Kidney (tissue), 22 donors: ENCODE results near the gene COL8A1. TPM values are rescaled to one million over a fixed set of nuclear protein-coding genes. Genes with fewer than 3 reads are reported as not detected.
A peak's percentile ranks its signal among the peaks of the same experiment; 100 is the strongest.
"Not testable (repeated sequence)": the region's sequence is repeated elsewhere in the genome, so short reads cannot be mapped to it uniquely, and the experiment has no call there.

ENCODE experiments used
- DNase-seq, 5 donors: peaks; one replicate each; pipeline ENCODE4 v3.0.0-alpha.2; 2013 to 2020
- FAIRE-seq: peaks from 2 replicates; lab custom pipeline; 2012; peaks lifted over from hg19 to GRCh38; lab: Jason Lieb, UNC
- H3K27ac ChIP-seq, 2 donors: one replicate each; pipeline ENCODE4 v1.7.0; 2013; ENCODE audit warnings: low read depth in 2 of 2, low read length in 2 of 2, inconsistent platforms in 1 of 2
- H3K27me3 ChIP-seq: one replicate; pipeline ENCODE4 v1.7.1; 2013; ENCODE audit warnings: low read length, inconsistent platforms; ENCODE audit not compliant: control insufficient read depth, insufficient read depth
- H3K36me3 ChIP-seq, 3 donors: one replicate each; pipeline versions ENCODE4 v1.7.0 to v1.7.1; 2013; ENCODE audit warnings: low read length in 3 of 3, control low read depth in 1 of 3, inconsistent platforms in 1 of 3; ENCODE audit not compliant: insufficient read depth in 3 of 3, control insufficient read depth in 2 of 3
- H3K4me1 ChIP-seq, 3 donors: one replicate each; pipeline versions ENCODE4 v1.7.0 to v1.7.1; 2013; ENCODE audit warnings: low read length in 3 of 3, inconsistent platforms in 1 of 3, low read depth in 1 of 3; ENCODE audit not compliant: control insufficient read depth in 2 of 3, insufficient read depth in 2 of 3
- H3K4me3 ChIP-seq, 3 donors: one replicate each; pipeline versions ENCODE4 v1.7.0 to v1.8.1; 2013; ENCODE audit warnings: low read length in 3 of 3, control low read depth in 1 of 3, inconsistent platforms in 1 of 3
- H3K9ac ChIP-seq, 3 donors: one replicate each; pipeline versions ENCODE4 v1.7.0 to v1.7.1; 2013; ENCODE audit warnings: low read length in 3 of 3, control low read depth in 1 of 3, inconsistent platforms in 1 of 3
- H3K9me3 ChIP-seq, 3 donors: one replicate each; pipeline versions ENCODE4 v1.7.0 to v1.7.1; 2013; ENCODE audit warnings: low read length in 3 of 3, control low read depth in 1 of 3, inconsistent platforms in 1 of 3; ENCODE audit not compliant: control insufficient read depth in 2 of 3, insufficient read depth in 1 of 3
- intact Hi-C: fragments of 100-400 bp; cut with DNase I; formaldehyde crosslinking; loops from one replicate; pipeline ENCODE4 v1.11.1; 2022
- long read RNA-seq, 10 donors: library from polyadenylated mRNA in 1 of 10; unstranded in 1 of 10; transcript quantifications; one replicate each; pipeline ENCODE4 v2.0.0 and lab custom pipeline, GENCODE V29; 2021 to 2026
- polyA plus RNA-seq: library from polyadenylated mRNA; stranded (reverse); fragments of 350-450 nt; fragmentation: Illumina TruSeq; extraction: RNeasy Lipid Tissue Mini Kit (QIAGEN cat#74804); gene quantifications from one replicate; pipeline ENCODE4 v1.2.3, GENCODE V29; 2014; ENCODE audit warnings: low read depth, low replicate concordance; ENCODE audit not compliant: insufficient read depth
- total RNA-seq: library from RNA; stranded (reverse); fragmentation: NEBNext Ultra II Directional; extraction: Animal tissue kit (Norgen Biotek cat#: 25700); gene quantifications from one replicate; pipeline ENCODE4 v1.2.1, GENCODE V29; 2021
- TF ChIP-seq, protein P1 (sequence below): IDR thresholded peaks from 3 replicates; pipeline ENCODE4 v1.5.1; 2012; ENCODE audit warnings: mild to moderate bottlenecking, moderate library complexity, borderline replicate concordance; ENCODE audit not compliant: insufficient read depth; ENCODE audit errors: extremely low read depth
- donor health status: control.
- donor health status: control.
- donor health status: control.
- donor health status: control.
- donor health status: control.
- donor health status: DM: yes; HTN: yes; CAD: no.
- donor health status: Normal renal cell carcinoma (clear cell type).

The COL8A1 gene
- total RNA-seq, result 24.2 TPM
- polyA plus RNA-seq, result 3.6 TPM
- long read RNA-seq, donor 1, partial matches to known transcripts, result 0 of 1 reads
- long read RNA-seq, donor 1, other reads (novel, unspliced or antisense), result 0 of 1 reads
- long read RNA-seq, donor 2, partial matches to known transcripts, result 0 of 2 reads
- long read RNA-seq, donor 2, other reads (novel, unspliced or antisense), result 0 of 2 reads
- long read RNA-seq, donor 3, result 0 reads
- long read RNA-seq, donor 4, result 0 reads
- long read RNA-seq, donor 5, result 0 reads
- long read RNA-seq, donor 6, result 0 reads
- long read RNA-seq, donor 7, full-length matches to known transcripts, result 24 of 51 reads
- long read RNA-seq, donor 7, partial matches to known transcripts, result 1 of 51 reads
- long read RNA-seq, donor 7, other reads (novel, unspliced or antisense), result 26 of 51 reads
- long read RNA-seq, donor 8, result 0 reads
- long read RNA-seq, donor 9, partial matches to known transcripts, result 0 of 1 reads
- long read RNA-seq, donor 9, other reads (novel, unspliced or antisense), result 0 of 1 reads
- long read RNA-seq, donor 10, result 0 reads

DNA sequence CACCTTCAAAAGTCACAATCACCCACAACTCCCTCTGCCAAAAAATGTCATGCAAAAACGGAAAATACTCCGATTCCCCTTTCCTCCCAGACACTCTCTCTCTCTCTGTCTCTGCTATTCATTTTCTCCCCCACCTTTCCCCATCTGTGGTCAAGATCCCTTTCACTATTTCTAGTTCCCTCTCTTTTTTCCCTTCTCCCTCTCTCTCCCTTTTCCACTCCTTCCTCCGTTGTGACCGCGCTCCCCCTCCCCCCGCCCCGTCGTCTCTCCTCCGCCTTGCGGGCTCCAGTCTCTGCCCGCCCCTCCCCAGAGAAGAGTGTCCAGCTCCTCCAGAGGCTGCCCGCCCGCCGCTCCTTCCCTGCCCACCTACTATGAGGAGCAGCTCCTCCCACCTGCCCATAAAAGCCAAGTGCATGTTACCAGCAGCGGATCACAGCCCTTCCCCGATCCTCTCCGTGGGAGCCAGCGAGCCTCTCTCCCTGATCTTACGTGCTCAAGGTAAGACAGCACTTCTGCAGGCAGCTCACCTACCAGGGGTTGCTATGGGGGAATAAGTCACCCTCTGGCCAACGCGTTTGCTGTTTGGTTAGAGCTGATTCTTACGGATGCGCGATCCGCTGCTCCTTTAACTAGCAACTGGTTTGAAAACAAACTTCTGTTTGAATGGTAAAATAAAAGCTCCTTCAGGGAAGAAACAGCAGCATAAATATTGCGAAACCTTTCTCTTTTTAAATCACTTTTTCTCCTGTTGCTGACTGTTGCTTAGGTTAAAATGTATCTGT, at the start of gene COL8A1:
Gene COL8A1, plus strand, starts transcription at position 428 of the 782 bp plus-strand sequence. CDS start 152,089 bp downstream, outside the sequence.
- FAIRE-seq (no peak), DNase-seq (peak; percentile 62 to 79 (median 68))
- Histone ChIP-seq H3K9me3 (no peaks in the 10 kb centered on the region), H3K4me3 (peak within 1 kb of the TSS; percentile 71 to 82 (median 76)), H3K9ac (peak within 1 kb of the TSS; percentile 46 to 70 (median 53)), H3K27ac (peak within 1 kb of the TSS; percentile 36 to 41), H3K4me1 (peaks cover 2 to 8% (median 4%) of the 10 kb centered on the region in 3 donors), H3K36me3 (no peaks in the 10 kb centered on the region), H3K27me3 (peaks cover 13% of the 10 kb centered on the region)
- TF ChIP-seq, protein P1, sequence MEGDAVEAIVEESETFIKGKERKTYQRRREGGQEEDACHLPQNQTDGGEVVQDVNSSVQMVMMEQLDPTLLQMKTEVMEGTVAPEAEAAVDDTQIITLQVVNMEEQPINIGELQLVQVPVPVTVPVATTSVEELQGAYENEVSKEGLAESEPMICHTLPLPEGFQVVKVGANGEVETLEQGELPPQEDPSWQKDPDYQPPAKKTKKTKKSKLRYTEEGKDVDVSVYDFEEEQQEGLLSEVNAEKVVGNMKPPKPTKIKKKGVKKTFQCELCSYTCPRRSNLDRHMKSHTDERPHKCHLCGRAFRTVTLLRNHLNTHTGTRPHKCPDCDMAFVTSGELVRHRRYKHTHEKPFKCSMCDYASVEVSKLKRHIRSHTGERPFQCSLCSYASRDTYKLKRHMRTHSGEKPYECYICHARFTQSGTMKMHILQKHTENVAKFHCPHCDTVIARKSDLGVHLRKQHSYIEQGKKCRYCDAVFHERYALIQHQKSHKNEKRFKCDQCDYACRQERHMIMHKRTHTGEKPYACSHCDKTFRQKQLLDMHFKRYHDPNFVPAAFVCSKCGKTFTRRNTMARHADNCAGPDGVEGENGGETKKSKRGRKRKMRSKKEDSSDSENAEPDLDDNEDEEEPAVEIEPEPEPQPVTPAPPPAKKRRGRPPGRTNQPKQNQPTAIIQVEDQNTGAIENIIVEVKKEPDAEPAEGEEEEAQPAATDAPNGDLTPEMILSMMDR, result no peak
- intact Hi-C loops, result no loop called here

DNA sequence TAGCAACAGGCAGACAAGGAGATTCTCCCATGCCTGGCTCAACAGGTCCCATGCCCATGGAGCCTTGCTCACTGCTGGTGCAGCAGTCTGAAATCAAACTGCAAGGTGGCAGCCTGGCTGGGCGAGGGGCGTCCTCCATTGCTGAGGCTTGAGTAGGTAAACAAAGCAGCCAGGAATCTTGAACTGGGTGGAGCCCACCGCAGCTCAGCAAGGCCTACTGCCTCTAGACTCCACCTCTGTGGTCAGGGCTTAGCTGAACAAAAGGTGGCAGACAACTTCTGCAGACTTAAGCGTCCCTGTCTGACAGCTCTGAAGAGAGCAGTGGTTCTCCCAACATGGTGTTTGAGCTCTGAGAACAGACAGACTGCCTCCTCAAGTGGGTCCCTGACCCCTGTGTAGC, 49.2 kb upstream of the COL8A1 start:
- FAIRE-seq, H3K27ac ChIP-seq, H3K4me1 ChIP-seq, H3K9me3 ChIP-seq, H3K27me3 ChIP-seq, H3K9ac ChIP-seq, H3K4me3 ChIP-seq, intact Hi-C loops, DNase-seq, H3K36me3 ChIP-seq: not testable (repeated sequence)

DNA sequence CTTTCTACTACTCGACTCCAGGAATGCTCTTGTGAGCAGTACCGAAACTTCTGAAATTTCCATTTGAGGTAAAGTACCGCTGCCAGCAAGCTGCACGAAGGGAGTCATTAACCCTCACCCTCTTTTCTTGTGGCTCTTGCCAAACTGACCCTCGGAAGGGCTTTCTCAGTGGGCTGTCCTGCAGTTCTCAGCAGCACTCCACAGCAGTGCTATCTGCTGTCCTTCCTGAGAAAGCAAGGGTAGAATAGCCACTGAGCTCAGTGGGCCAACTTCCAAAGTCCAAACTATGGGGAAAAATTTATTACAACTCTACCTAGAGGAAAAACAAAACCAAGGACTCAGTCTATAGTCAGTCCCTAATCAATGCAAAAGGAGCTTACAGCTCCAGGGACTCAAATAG, 38.5 kb upstream of the COL8A1 start:
- H3K4me1 ChIP-seq, result no peaks in the 10 kb centered on the region
- no peak overlapping the region for H3K9ac ChIP-seq
- TF ChIP-seq, protein P1, result no peak
- DNase-seq, result no peak
- no peak for FAIRE-seq
- H3K27me3 ChIP-seq, result no peaks in the 10 kb centered on the region
- no peak overlapping the region for H3K27ac ChIP-seq
- intact Hi-C loops, result no loop called here
- H3K9me3 ChIP-seq, result no peaks in the 10 kb centered on the region
- H3K36me3 ChIP-seq, result no peaks in the 10 kb centered on the region
- H3K4me3 ChIP-seq, result no peak overlapping the region

DNA sequence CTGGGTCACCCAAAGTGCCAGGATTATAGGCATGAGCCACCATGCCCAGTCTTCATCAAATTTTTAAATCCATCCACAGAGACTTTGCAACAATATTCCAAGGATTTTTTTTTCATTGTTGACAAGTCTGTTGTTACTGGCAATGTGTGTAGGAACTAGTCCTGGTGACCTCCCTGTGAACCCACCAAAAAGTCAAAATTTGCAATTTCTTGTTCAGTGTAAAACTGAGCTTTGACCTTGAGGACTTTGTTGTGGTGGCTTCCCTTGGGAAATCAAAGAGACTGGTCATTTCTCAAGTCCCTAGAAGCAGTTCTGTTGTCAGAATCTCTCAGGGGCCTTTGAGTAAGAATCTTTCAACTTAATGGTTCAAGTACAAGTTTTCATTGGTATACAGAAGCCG, 36.9 kb upstream of the COL8A1 start:
- H3K36me3 ChIP-seq, result no peaks in the 10 kb centered on the region
- TF ChIP-seq, protein P1, result no peak
- H3K27me3 ChIP-seq, result no peaks in the 10 kb centered on the region
- no peak overlapping the region for H3K27ac ChIP-seq
- H3K9ac ChIP-seq, result no peak overlapping the region
- intact Hi-C loops, result no loop called here
- DNase-seq (peak in 3 of 5 donors; percentile 9 to 70 (median 46)), FAIRE-seq (no peak)
- H3K4me1 ChIP-seq, result no peaks in the 10 kb centered on the region
- no peak overlapping the region for H3K4me3 ChIP-seq
- H3K9me3 ChIP-seq, result no peaks in the 10 kb centered on the region
